GM18520 (cell line): ENCODE results near the gene SEC14L1.
"Not testable (repeated sequence)": the region's sequence is repeated elsewhere in the genome, so short reads cannot be mapped to it uniquely, and the experiment has no call there.

Experiments
- ATAC-seq: cut with Tn5 transposase; IDR thresholded peaks from one replicate; pipeline ENCODE4 v1.9.1; 2021; ENCODE audit not compliant: unreplicated experiment

SEC14L1 gene

DNA sequence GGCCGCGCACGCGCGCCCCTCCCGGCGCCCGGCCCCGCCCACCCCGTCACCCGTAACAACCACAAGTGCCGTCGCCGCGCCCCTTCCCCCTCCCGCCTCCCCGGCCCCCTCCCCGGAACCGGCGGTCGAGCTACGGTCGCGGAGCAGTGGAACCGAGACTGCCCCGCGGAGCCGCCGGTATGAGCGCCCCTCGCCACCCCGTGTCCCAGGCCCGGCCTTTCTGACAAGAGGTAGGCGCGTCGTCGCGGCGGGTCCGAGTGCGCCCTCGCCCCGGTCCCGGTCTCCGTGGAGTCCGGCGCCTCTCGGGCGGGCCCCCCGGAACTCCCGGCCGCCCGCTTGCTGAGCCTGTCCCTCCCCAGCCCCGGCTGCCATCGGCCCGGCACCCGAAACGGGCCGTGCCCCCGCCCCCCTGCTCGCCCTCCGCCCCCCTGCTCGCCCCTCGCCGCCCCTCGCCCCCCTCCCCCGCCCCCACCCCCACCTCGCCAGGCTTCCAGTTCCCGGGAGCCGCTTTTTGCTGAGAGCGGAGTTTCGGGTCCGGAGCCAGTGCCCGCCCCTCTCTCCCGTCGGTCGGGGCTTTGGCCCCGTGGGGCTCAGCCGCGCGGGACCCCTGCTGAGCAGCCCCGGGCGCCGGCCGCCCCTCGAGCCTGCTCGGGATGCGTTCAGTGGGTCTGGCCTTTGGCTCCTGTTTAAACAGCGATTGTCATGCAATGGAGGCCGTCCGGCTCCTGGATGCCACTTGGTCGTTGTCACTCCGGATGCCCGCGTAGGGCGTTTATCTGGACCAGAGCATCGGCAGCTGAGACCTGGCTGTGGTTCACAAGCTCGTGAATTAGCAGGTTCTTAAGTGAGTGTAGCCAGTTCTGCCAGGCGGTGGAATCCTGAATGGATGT, at the start of gene SEC14L1:
TSS of gene SEC14L1 (plus strand) at position 92 of the 890 bp plus-strand sequence. CDS start 2,628 bp downstream, outside the sequence.
- peak; percentile 22 for ATAC-seq

DNA sequence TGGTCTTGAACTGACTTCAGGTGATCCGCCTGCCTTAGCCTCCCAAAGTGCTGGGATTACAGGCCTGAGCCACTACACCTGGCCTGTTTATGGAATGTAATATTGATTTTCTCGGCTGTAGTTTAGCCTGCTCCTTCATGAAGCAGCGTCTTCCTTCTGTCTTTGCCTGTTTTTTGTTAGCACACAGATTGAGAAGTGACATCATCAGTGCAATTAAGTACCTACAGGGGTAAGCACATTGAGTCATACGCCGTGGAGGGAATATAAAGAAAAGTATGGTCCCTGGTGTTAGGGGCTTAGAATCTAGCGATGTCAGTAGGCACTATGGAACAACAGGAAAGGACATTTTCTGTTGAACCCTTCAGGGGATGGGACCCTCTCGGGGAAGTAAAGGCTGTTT, 48.7 kb upstream of the SEC14L1 start:
- ATAC-seq: no peak

DNA sequence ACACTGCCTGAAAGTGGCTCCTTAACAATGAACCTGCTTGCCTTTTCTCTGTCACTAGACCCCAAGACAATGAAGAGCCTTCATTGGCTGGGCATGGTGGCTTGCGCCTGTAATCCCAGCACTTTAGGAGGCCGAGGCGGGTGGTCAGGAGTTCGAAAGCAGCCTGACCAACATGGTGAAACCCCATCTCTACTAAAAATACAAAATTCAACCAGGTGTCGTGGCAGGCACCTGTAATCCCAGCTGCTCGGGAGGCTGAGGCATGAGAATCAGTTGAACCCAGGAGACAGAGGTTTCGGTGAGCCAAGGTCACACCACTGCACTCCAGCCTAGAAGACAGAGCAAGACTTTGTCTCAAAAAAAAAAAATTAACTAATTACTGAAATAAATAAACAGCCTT, 45.3 kb upstream of the SEC14L1 start:
- ATAC-seq: no peak

DNA sequence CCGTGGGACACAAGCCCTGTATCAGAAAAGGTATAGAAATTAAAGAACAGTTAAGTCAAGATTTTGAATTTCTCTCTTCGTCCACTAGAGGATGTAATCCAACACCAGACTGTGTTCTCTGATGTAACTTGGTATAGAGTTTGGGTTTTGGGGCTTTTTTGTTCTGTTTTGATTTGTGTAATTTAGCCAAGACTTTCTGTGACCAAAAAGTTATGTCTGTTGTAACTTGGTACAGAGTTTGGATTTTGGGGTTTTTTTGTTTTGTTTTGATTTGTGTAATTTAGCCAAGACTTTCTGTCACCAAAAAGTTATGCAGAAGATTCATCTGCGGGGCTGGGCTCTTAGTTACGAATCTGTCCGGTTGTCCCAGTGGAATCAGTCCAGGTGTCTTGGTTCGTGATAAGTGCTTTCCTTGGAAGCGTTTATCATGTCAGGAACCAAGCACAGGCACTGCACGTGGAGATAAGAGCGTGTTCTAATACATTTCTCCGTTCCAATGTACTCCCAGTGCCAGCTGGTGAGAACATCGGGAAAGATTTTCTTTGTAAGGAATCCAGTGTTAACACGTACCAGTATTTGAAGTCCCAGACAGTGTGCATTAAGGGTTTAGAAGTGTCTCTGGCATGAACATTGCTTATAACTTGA, 44.1 kb upstream of the SEC14L1 start:
- ATAC-seq: no peak

DNA sequence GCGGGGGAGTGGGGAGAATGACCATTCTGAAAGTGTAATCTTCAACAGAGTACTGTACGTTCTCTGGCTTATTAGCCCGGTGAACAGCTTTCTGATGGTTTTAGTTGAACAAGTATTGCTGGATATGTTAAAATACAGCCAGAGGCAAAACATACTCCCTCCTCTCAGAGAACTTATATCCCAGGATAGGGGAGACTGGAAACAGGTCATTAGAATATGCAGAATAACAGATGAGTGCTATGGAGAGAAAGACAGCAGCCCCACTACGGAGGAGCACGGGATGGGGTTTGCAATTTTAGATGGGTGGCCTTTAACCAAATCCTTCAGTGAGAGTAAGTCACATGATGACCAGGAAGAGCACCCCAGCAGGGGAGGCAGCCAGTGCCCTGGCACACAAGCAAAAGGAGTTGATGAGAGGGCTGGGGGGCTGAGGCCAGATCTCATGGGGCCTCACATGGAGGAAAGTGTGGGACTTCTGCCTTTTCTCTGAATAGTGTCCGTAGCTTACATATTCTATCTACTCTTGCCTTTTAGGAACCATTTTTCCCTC, 43.1 kb upstream of the SEC14L1 start:
- no peak for ATAC-seq

DNA sequence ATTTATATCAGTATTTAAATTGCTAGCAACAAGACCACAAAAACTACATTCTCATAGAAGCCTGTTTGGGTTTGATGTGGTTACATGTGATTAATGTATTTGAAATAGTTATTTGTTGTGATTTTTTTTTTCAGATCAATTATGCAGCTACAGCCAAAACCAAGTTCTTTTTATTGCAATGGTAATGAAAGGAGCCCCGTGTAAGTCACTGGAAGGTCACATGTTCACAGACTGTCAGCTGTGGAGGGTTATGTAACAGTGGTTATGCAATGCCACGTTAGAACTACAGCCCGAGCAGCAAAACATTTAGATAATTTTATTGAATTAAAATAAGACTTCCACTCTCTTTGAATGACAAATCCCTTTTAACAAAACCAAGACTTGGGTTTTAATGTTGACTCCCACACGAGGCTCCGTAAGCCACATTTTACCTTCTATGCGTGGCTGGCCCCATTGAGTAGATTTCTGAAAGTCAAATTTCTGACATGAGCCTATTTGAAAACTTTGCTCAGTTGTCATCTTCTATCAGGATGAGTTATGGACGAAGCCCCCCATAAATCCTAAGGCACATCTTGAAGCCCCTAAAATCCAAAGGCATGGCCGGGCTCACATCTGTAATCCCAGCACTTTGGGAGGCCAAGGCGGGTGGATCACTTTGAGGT, 41.8 kb upstream of the SEC14L1 start:
- ATAC-seq: no peak

DNA sequence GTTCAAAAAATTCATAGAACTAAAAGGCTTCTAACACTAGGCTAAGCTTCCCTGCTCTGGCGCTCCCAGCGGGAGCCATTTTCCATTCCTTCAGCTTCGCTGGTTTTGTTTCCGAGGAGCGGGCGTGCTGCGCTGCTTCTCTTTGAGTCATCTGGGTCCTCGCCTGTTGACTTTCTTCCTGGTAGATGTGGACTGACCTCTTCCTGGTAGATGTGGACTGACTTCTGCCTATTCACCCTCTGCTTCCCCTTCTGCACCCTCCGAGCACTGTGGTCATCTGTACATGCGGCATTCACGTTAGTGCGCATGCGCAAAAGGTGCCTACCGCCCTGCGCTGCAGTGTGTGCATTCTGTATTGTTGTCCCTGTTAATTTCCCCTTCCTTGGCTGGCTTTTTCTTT, 40.8 kb upstream of the SEC14L1 start:
- ATAC-seq: no peak

DNA sequence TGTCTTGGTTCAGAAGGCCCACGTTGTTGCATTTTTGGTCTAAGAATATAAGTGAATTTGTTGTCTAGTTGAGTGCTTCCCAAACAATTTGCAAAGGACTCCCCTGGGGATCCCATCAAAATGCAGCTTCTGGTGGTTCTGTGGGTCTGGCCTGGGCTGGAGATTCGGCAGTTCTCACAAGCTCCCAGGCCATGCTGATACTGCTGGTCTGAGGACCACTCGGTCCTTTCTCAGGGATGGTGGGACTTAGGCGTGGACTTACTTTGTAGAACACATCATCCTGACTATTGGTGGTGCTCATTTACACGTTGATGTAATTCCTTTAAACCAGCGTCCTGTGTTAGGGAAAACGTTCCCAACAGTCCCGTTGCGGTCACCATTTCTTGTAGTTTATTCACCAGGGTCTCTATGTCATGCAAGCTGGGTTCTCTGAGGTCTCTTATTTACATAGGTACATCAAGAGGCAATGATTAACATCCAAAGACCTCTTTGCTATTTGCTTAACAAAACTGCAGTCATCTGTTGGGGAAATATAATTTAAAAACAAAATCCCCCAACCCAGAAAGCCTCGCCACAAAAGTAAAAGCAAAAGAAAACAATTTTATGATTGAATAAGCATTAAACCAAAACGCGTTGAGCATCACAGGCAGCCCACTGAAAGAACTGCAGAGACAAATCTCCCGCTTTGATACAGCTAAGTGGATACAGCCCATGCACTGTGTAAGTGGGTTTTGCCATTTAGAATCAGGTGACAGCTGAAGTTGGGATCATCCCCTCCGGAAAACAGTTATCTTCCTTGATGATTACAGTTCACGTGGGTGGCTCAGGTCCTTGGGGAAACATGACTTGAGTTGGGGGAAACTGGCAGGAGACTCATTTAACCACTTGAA, 39.0 kb upstream of the SEC14L1 start:
- ATAC-seq: no peak

DNA sequence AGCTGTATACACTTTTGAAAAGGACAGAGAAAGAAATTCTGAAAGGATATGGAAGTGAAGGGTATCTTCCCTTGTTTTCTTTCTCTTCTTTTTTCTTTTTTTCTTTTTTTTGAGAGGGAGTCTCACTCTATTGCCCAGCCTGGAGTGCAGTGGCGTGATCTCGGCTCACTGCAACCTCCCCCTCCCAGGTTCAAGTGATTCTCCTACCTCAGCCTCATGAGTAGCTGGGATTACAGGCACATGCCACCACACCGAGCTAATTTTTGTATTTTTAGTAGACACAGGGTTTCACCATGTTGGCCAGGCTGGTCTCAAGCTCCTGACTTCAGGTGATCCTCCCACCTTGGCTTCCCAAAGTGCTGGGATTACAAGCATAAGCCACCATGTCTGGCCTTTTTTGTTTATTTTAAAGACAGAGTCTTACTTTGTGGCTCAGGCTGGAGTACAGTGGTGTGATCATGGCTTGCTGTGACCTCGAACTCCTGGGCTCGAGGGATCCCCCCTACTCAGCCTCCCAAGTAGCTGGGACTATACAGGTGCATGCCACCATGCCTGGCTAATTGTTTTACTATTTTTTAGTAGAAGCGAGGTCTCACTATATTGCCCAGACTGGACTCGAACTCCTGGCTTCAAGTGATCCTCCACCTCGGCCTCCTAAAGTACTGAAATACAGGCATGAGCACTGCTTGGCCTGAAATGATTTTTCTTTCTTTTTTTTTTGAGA, 38.2 kb upstream of the SEC14L1 start:
- ATAC-seq: not testable (repeated sequence)

DNA sequence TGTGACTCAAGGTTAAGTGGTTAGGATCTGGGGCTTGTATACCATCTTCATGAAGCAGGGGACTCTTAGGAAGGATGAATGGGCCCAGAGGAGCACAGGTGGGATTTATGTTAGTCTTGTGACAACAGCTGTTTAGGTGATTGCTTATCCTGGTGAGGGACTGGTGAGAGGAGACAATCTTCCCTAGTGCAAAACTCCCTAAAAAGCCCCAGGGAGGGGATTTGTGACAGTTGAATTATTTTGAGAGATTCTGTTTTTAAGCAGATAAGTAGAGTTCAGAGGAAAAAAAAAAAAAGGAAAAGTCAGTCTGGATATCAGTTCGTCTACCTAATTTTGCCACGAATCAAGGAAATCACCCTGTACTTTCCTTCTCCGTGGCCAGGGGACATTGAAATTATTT, 35.1 kb upstream of the SEC14L1 start:
- no peak for ATAC-seq

DNA sequence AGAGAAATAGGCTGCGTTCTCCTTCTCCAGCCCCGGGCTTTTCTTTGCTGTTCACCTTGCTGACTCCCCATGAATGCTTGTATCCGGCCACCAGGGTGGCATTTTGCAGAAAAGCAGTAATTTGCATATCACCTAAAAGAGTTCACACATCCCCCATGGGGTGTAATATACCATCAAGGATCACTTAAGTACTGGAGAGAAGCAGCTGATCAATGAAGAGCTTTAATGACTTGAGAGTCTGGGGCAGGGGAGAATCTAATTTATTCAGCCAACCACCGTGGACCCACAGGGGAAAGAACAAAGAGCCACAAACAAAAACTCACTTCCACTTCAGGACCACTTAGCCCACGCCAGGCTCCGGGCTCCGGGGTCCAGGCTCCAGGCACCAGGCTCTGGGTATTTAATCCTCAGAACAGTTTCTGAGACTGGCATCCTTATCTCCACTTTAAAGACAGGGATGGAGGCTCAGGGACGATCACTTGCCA, 33.9 kb upstream of the SEC14L1 start:
- ATAC-seq: peak; percentile 42

DNA sequence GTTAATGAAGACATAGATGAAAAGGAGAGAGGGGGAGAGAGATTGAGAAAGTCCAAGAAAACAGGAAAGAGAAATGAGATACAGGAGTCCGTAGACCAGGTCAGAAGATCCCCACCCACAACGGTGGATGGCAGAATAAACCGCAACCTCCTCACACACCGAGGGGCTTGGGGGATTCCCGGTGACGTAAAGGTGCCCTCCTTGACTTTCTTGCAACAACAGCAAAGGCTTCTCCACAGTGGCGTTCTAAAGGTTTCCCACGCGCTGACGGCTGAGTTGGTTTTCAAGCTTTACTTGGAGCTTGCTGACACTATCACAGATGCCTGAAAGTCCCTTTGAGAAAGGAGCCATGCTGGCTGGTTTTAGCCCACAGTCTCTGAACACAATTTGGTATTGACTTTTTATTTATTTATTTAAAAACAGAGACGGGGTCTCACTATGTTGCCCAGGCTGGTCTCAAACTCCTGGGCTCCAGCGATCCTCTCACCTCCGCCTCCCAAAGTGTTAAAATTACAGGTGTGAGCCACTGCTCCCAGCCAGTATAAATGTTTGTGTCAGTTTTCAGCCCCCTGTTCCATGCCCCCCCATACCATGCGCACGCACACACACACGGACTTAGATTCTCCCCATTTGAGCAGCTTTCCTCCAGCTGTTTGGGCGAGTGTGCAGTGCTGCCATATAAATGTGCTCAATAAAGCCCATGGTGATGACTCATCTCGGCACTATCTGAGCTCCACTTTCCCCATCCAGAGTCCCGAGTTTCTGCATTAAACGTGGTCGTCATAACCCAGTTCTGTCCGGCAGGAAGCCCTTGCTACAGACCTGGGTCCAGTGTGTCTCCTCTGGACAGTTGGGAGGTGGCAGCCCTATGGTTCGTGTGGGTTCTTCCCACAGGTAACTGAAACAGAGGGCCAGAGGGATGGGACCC, 33.0 kb upstream of the SEC14L1 start:
- peak; percentile 57 for ATAC-seq

DNA sequence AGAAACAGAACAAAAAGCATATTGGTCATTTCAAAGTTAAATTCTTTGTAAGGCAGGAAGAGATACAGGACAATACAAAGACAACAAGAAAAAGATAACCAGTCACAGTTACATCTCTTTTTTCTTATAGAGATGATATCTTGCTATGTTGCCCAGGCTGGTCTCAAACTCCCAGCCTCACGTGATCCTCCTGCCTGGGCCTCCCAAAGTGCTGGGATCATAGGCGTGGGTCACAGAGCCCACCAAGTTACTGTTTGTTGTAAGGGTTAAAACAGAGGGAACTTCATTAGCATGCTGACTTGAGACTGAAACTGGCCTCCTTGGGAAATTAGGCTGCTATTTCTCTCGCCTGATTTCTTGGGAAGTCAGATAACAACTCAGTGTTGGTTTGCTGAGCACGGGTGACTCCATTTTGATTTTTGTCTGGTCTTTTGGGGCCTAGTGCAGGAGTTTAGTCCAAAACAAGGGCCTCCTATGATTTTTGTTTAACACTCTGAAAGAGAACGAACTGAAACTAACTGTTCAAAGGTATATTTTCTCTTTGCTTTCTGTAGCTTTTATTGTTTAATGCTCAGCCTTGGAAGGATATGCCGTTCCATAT, 31.5 kb upstream of the SEC14L1 start:
- no peak for ATAC-seq

DNA sequence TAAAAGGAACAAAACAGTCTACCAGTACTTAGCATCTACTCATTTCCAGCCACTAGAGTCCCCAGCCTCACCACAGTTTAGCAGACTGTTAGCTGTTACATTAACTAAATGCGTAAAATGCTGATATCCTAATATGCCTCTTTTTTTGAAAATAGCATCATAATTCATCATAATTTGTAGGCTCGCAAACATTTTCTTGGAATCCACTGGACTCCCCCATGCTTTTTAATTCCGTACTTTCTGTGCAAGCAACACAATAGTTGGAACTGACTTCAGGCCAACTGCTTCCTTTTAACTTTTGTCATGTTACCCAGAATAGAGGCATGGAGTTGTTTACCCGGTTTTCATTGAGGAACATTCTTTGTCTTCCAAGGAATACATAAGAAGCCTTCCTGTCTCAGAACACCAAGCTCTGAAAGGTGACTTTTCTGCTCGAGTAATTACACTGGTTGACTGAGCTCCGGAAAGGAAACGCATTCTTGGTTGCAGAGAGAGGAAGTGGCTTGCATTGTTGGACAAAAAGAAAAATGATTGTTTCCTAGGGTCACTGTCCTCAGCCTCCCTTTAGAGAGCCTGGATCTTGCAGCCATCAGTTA, 30.9 kb upstream of the SEC14L1 start:
- ATAC-seq: no peak

DNA sequence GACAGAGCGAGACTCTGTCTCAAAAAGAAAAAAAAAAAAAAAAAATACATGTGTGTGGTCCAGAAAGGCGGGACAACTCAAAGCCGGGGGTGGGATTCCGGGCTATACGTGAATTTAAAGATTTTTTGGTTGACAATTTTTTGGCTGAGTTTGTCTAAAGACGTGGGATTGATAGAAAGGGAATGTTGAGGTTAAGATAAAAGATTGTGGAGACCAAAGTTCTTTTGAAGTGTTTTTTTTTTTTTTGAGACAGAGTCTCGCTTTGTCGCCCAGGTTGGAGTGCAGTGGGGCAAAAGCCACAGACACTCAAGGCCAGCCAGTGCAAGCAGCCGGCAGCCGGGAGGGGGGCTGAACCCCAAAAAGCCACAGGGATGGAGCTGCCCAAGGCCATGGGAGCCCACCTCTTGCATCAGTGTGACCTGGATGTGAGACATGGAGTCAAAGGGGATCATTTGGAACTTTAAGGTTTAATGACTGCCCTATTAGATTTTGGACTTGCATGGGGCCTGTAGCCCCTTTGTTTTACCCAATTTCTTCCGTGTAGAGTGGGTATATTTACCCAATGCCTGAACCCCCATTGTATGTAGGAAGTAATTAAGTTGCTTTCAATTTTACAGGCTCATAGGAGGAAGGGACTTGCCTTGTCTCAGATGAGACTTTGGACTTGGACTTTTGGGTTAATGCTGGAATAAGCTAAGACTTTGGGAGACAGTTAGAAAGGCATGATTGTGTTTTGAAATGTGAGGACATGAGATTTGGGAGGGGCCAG, 29.4 kb upstream of the SEC14L1 start:
- not testable (repeated sequence) for ATAC-seq

DNA sequence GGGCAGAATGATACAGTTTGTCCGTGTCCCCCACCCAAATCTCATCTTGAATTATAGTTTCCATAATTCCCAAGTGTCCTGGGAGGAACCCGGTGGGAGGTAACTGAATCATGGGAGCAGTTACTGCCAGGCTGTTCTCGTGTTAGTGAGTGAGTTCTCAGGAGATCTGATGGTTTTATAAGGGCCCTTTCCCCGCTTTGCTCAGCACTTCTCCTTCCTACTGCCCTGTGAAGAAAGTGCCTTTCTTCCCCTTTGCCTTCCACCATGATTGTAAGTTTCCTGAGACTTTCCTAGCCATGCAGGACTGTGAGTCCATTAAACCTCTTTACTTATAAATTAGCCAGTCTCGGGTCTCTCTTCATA, 28.9 kb upstream of the SEC14L1 start:
- no peak for ATAC-seq

DNA sequence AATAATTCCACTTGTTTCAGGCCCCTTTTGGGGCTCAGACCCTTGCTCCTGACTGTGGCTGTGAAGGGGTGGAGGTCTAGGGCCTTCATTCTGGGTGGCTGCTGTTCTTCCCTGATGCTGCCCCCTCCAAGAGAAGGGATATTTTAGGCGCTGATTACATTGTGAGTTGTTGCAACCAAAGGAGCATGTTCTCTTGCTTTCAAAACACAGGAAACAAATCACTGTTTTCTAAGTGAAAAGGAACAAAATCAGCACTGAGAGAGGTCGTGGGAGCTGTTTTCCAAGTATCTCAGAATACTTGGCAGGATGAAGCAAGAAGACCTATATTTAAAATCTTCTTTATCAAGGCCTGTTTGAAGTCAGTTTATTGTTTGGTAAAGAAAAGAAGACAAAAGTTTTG, 25.3 kb upstream of the SEC14L1 start:
- no peak for ATAC-seq
